DMS153 treated with DMSO at 0.1 percent for 48 hours (cell line): Measurements from ENCODE around the gene FTCD.
"Not testable (repeated sequence)": the region's sequence is repeated elsewhere in the genome, so short reads cannot be mapped to it uniquely, and the experiment has no call there.

Experiments
- DNase-seq: peaks from one replicate; lab custom pipeline; 2025; ENCODE audit not compliant: unreplicated experiment; lab: John Stamatoyannopoulos, UW

FTCD gene

GRCh38 chr21:46113497-46114176 is 41.7 kb downstream of the FTCD start:
- no peak for DNase-seq

GRCh38 chr21:46112725-46113215 is 42.6 kb downstream of the FTCD start:
- DNase-seq: no peak

DNA sequence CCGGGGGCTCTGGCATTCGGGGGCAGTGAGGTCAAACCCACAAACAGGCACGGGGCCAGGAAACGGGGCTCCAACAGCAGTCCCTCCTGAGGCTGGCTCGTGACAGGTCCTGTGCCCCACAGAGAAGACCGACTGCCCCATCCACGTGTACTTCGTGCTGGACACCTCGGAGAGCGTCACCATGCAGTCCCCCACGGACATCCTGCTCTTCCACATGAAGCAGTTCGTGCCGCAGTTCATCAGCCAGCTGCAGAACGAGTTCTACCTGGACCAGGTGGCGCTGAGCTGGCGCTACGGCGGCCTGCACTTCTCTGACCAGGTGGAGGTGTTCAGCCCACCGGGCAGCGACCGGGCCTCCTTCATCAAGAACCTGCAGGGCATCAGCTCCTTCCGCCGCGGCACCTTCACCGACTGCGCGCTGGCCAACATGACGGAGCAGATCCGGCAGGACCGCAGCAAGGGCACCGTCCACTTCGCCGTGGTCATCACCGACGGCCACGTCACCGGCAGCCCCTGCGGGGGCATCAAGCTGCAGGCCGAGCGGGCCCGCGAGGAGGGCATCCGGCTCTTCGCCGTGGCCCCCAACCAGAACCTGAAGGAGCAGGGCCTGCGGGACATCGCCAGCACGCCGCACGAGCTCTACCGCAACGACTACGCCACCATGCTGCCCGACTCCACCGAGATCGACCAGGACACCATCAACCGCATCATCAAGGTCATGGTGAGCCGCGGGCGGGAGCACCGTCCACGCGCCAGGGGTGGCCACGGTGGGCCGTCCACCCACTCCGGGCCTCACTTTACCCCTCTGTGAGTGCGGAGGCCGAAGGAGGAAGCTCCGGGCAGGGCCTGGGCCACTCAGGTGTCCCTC is 43.3 kb downstream of the FTCD start:
- no peak for DNase-seq

DNA sequence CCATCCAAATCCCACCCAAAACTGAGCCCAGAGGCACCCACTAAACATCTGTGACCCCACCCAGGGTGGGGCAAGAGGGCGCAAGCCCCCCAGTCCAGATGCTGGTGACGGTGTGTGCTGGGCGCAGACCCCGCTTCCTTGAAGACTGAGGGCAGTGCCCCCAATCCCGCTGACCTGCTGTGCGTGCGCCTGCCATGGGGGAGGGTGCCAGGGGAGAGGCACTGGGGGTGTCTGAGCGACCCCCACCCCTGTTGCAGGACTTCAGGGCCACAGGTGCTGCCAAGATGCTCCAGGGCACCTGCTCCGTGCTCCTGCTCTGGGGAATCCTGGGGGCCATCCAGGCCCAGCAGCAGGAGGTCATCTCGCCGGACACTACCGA is 44.2 kb downstream of the FTCD start:
- no peak for DNase-seq

DNA sequence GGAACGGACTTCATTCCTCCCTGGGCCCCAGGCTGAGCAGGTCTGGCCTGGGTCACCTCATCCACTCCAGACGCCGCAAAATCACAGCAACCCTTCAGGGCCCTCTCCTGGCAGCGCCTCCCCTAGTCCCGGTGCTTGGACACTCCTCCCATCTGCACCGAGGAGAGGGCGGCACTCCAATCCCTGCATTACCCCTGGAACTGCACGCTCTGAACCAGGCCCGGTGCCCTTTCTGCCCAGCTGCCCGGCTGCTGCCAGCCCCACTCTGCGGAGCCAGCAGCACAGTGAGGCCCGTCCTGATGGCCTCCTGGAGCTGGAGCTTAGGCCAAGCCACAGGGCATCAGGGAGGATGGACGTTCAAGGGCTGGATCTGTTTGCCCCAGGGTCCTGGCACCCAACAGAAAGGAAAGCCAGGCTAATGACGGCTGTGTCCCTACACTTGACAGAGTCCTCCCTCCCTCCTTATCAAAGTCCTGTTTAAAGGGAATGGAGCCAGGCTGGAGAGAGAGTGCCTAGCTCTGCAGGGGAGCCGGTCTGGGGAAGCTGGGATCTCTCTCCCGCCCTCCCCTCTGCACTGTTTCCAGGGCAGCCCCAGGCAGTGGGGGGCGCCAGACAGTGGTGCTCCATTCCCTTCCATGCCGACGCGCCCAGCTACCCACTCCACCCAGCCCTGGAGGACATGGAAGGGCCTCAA is 44.7 kb downstream of the FTCD start:
- DNase-seq: no peak

- no peak for DNase-seq
Observed at GRCh38 chr21:46109313-46110221, 45.8 kb downstream of the FTCD start.

- no peak for DNase-seq
Observed at GRCh38 chr21:46108827-46109312, 46.5 kb downstream of the FTCD start.

- DNase-seq: not testable (repeated sequence)
Observed at GRCh38 chr21:46107376-46107775, 48.0 kb downstream of the FTCD start.

DNA sequence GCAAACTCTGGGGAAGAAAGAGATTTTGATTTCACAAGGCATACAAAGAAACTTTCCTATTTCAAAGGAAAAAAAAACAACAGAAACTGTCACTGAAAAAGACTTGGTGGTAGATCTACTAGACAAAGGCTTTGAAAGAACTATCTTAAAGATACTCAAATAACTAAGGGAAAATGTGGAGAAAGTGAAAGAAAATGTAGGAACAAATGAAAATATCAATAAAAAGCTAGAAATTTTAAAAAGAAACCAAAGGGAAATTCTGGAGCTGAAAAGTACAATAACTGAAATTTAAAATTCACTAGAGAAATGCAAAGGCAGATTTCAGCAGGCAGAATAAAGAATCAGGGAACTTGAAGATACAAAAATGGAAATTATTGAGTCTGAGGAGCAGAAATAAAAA is 51.3 kb downstream of the FTCD start:
- no peak for DNase-seq

DNA sequence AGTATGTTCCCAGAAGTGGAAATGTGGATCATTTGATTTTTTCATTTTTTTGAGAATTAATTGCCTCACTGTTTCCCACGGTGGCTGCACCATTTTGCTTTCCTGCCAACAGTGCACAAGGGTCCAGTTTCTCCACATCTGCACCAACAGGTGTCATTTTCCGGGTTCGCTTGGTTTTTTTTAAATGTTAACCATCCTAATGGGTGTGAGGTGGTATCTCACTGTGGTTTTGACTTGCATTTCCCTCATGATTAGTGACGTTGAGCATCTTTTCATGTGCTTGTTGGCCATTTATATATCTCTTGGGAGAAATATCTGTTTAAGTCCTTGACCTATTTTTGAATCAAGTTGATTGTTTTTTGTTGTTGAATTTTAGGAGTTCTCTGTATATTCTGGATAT is 54.5 kb downstream of the FTCD start:
- DNase-seq: no peak

- DNase-seq: no peak
Observed at GRCh38 chr21:46100426-46100825, 55.0 kb downstream of the FTCD start.

DNA sequence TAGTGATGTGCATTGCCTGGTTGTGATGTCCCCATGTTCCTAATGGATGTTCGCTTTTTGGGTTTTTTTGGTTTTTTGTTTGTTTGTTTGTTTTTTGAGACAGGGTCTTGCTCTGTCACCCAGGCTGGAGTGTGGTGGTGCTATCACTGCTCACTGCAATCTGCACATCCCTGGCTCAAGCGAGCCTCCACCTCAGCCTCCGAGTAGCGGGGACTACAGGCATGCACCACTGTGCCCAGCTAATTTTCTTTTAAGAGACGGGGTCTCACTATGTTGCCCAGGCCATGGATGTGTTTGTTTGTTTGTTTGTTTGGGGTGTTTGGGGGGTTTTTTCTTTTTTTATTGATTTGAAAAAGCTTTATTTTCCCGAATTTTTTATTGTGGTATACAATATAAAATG is 55.4 kb downstream of the FTCD start:
- DNase-seq: no peak

- DNase-seq: no peak
Observed at GRCh38 chr21:46099476-46099875, 55.9 kb downstream of the FTCD start.

DNA sequence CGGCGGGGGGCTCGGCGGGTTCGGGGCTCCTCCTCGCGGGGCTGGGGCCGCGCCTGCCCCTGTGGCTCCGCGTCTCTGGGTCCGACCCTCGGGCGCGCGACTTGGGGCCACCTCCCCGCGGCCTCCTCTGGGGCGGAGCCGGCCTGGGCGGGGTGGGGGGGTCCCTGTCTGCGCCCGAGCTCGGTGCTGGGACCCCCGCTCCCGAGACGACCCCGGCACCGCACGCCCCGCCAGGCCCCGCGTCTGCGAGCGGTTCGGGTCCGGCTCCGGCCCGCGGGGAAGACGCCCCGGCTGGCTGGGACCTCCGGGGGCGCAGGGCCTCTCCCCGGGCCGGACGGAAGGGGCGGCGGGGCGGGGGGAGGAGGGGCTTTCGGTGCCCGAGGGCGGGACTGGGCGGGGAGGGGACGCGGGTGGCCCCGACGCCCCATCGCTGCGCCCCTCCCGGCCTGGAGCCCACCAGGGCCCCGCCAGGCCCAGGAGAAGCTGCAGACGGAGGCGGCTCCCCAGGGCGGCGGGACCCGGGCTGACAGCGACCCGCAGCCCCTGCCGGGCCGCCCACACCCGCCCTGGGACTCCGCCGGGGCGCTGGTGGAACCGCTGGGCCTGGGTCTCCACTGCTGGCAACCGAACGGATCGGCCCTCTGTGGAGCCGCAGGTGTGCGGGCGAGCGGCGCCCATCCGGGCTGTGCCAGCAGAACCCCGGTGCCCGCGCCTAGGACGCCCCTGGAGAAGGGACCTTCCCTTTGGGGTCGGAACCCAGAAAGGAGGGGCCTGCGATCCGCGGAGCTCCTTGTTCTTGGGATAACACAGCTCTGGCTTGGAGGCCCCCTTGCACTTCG is 56.9 kb downstream of the FTCD start:
- no peak for DNase-seq

- peak; percentile 0 for DNase-seq
Observed at GRCh38 chr21:46097336-46098293, 57.8 kb downstream of the FTCD start, which contains the start of gene COL6A2. Gene COL6A2 (plus strand): TSS chr21:46098112.

DNA sequence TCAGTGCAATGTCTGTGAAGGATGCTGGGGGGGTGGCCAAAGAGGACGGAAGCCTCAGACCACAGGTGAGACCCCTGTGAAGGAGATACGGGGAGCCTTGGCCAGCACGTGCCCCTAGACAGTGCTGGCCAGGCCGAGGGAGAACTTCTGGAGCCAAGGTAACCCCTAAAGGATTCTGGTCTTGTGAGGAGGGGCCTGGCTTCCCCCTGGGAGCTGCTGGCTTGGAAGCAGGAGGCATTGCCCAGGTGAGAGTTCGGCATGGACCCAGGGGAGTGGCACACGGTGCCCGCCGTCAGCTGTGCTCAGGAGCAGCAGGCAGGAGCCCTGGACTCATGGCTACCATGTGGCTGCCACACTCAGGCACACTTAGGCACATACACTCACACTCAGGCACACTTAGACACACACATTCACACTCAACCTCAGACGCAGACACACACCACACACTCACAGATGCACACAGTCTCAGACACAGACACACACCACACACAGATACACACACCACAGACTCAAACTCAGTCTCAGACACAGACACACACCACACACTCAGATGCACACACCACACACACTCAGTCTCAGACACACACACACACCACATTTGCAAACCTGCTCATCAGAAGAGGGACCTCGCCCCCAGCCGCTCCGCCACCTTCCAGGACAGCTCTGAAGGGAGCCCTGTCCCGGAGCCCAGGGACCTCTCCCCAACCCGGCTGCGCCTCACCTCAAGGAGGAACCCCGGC is 58.6 kb downstream of the FTCD start:
- no peak for DNase-seq

DNA sequence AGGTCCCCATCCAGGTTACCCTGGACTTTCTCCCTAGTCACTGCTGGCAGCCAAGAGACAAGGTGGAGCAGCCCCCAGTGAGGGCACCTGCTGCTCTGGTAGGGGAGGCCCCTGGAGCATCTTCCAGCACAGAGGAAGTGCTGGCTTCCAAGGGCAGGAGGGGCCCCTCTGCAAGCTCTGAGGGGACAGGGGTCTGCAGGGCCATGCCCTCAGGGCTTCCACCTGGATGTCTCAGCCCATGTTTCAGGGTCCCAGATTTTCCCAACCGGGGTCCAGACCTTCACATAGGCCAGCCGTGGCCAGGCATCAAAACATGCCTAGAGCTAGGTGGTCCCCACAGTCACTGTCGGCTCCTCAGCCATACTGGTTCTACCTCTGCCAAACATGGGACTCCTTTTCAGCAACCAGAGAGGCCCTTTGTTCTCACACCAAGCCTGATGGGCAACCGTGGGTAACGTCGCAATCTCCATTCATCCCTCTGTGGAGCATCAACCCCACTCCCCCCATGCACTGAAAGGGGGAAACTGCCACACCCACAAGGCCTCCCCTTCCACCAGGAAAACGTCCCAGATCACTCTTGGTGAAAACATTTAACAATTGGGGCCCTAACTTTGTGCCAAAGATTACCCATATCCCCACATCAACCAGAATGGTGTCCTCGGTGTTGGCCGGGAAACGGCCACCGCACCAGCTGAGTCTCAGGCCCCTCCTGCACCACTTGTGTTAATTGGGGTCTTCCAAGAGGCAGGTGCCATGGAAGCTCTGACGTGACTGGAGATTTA is 59.4 kb downstream of the FTCD start:
- DNase-seq: no peak
